CD4-positive, alpha-beta T cell (primary cell): Measurements from ENCODE around the gene TATDN3. TPM values are rescaled to one million over a fixed set of nuclear protein-coding genes. Genes with fewer than 3 reads are reported as not detected.
A peak's percentile ranks its signal among the peaks of the same experiment; 100 is the strongest.

ENCODE experiments used
- ATAC-seq: fragments of 200-7000 bp; cut with Tn5 transposase; one replicate; pipeline ENCODE4 v1.10.0; 2022; ENCODE audit warnings: mild to moderate bottlenecking; ENCODE audit not compliant: poor library complexity
- CTCF ChIA-PET: fragments of 350-600 bp; sonication (Branson Sonifier 250); formaldehyde crosslinking; loops from one replicate; lab custom pipeline; 2021; ENCODE audit warnings: antibody characterized with exemption, inconsistent platforms; lab: Charles Lee
- POLR2A ChIA-PET: fragments of 350-600 bp; sonication (Branson Sonifier 250); formaldehyde crosslinking; loops from one replicate; lab custom pipeline; 2021; ENCODE audit warnings: antibody characterized with exemption, inconsistent platforms; lab: Charles Lee
- DNase-seq, 14 experiments: peaks; one replicate each; pipeline ENCODE4 v3.0.0-alpha.2; 2013 to 2020; ENCODE audit warnings: mixed read lengths in 2 of 14
- H3K27ac ChIP-seq, 2 donors: one replicate each; pipeline versions ENCODE4 v1.5.1 to v1.7.0; 2013; ENCODE audit warnings: low read length in 2 of 2, low read depth in 1 of 2, mild to moderate bottlenecking in 1 of 2
- H3K27me3 ChIP-seq, 2 experiments: 1 replicate in 1 of 2; 2 replicates in 1 of 2; pipeline versions ENCODE4 v1.6.1 to v1.7.0; 2013; ENCODE audit warnings: low read length in 2 of 2, control low read depth in 1 of 2, mild to moderate bottlenecking in 1 of 2, moderate library complexity in 1 of 2; ENCODE audit not compliant: insufficient read depth in 2 of 2, control insufficient read depth in 1 of 2
- H3K36me3 ChIP-seq: one replicate; pipeline ENCODE4 v1.6.1; 2013; ENCODE audit warnings: low read length, control low read depth; ENCODE audit not compliant: insufficient read depth
- H3K4me1 ChIP-seq: one replicate; pipeline ENCODE4 v1.6.1; 2013; ENCODE audit warnings: low read length, control low read depth; ENCODE audit not compliant: insufficient read depth
- H3K4me3 ChIP-seq: one replicate; pipeline ENCODE4 v1.5.1; 2013; ENCODE audit warnings: mild to moderate bottlenecking, low read length, moderate library complexity
- H3K9me3 ChIP-seq, 2 experiments: 1 replicate in 1 of 2; 2 replicates in 1 of 2; pipeline versions ENCODE4 v1.6.1 to v1.7.0; 2013; ENCODE audit warnings: low read length in 2 of 2, mild to moderate bottlenecking in 2 of 2, control low read depth in 1 of 2, moderate library complexity in 1 of 2; ENCODE audit not compliant: control insufficient read depth in 1 of 2, insufficient read depth in 1 of 2
- H3K27ac Mint-ChIP-seq: one replicate; pipeline ENCODE4 v1.8.0; 2020; ENCODE audit warnings: mixed read lengths
- H3K27me3 Mint-ChIP-seq: one replicate; pipeline ENCODE4 v1.8.0; 2021; ENCODE audit warnings: mixed read lengths
- H3K36me3 Mint-ChIP-seq: one replicate; pipeline ENCODE4 v1.8.0; 2021; ENCODE audit warnings: low read depth, mixed read lengths
- H3K4me1 Mint-ChIP-seq: one replicate; pipeline ENCODE4 v1.8.0; 2021; ENCODE audit warnings: low read depth, mixed read lengths
- H3K4me3 Mint-ChIP-seq: one replicate; pipeline ENCODE4 v1.8.0; 2020; ENCODE audit warnings: mild to moderate bottlenecking, mixed read lengths
- H3K9me3 Mint-ChIP-seq: one replicate; pipeline ENCODE4 v1.8.0; 2020; ENCODE audit warnings: mixed read lengths
- CTCF ChIP-seq: fragments of 200-600 bp; IDR thresholded peaks from one replicate; pipeline ENCODE4 v1.8.0; 2022; ENCODE audit warnings: antibody characterized with exemption, mild to moderate bottlenecking
- intact Hi-C, 2 experiments: fragments of 100-400 bp; cut with DNase I in 1 of 2; cut with micrococcal nuclease in 1 of 2; formaldehyde crosslinking; loops; one replicate each; pipeline versions ENCODE4 v1.15.1 to v1.9.0; 2023 to 2025; cut with DNase I, micrococcal nuclease
- total RNA-seq, 174 experiments: library from RNA in 2 of 174; stranded (reverse) in 2 of 174; gene quantifications; one replicate each; pipeline ENCODE4 v1.2.3 and lab custom pipeline; 2021 to 2026

TATDN3 gene
- total RNA-seq, 2 experiments from 2014 or later, result 12.2 to 13.8 TPM

GRCh38 chr1:212805767-212806166 lies 14.1 kb downstream of the TATDN3 start:
- ChIA-PET CTCF (interaction anchor here (0.5 to 1.5 kb wide), 2 partner anchors 141 to 287 kb away, joined by 3 read pairs; no protein-coding TSS in a partner anchor), POLR2A (no interaction called here)
- ATAC-seq, result no peak
- peaks cover 51% of the 10 kb centered on the region for H3K36me3 ChIP-seq
- no peak for DNase-seq
- no peak overlapping the region for H3K27ac ChIP-seq
- H3K27me3 Mint-ChIP-seq, result no peaks in the 10 kb centered on the region
- TF ChIP-seq CTCF, result no peak
- H3K27me3 ChIP-seq, result no peaks in the 10 kb centered on the region
- H3K9me3 ChIP-seq, result no peaks in the 10 kb centered on the region
- no peak overlapping the region for H3K27ac Mint-ChIP-seq
- H3K4me1 ChIP-seq, result no peaks in the 10 kb centered on the region
- intact Hi-C loops, result no loop called here
- no peak overlapping the region for H3K4me3 ChIP-seq
- H3K36me3 Mint-ChIP-seq, result peaks cover 61% of the 10 kb centered on the region
- H3K4me3 Mint-ChIP-seq, result no peak overlapping the region
- no peaks in the 10 kb centered on the region for H3K4me1 Mint-ChIP-seq
- H3K9me3 Mint-ChIP-seq, result no peaks in the 10 kb centered on the region

- DNase-seq (peak in 2 of 14 experiments; percentile 23), ATAC-seq (no peak)
- peaks cover 12% of the 10 kb centered on the region for H3K36me3 ChIP-seq
- no peaks in the 10 kb centered on the region for H3K4me1 ChIP-seq
- peaks cover 9% of the 10 kb centered on the region for H3K36me3 Mint-ChIP-seq
- intact Hi-C loops, result loop anchor here (1.0 to 5.0 kb wide), 2 partner anchors 168 to 181 kb away; no protein-coding TSS in a partner anchor
- no peak overlapping the region for H3K4me3 Mint-ChIP-seq
- no peak overlapping the region for H3K27ac Mint-ChIP-seq
- no peaks in the 10 kb centered on the region for H3K9me3 ChIP-seq
- peak; percentile 25 for TF ChIP-seq CTCF
- H3K27me3 Mint-ChIP-seq, result no peaks in the 10 kb centered on the region
- CTCF ChIA-PET, result interaction anchor here (1.1 to 1.5 kb wide), 2 partner anchors 92 to 180 kb away, joined by 3 to 7 read pairs; no protein-coding TSS in a partner anchor
- H3K9me3 Mint-ChIP-seq, result no peaks in the 10 kb centered on the region
- no peaks in the 10 kb centered on the region for H3K27me3 ChIP-seq
- H3K4me1 Mint-ChIP-seq, result no peaks in the 10 kb centered on the region
- H3K27ac ChIP-seq, result no peak overlapping the region
- POLR2A ChIA-PET, result interaction anchor here (0.9 kb wide), 1 partner anchor 181 kb away, joined by 4 read pairs; no protein-coding TSS in a partner anchor
- H3K4me3 ChIP-seq, result no peak overlapping the region
Observed at GRCh38 chr1:212814537-212815334, 23.0 kb downstream of the TATDN3 start.

GRCh38 chr1:212816567-212817278 lies 25.0 kb downstream of the TATDN3 start:
- peaks cover 9% of the 10 kb centered on the region for H3K36me3 ChIP-seq
- H3K4me1 ChIP-seq, result no peaks in the 10 kb centered on the region
- ATAC-seq, result no peak
- no peak for DNase-seq
- no peaks in the 10 kb centered on the region for H3K4me1 Mint-ChIP-seq
- no peak for TF ChIP-seq CTCF
- intact Hi-C loops, result loop anchor here in 1 of 2 experiments (5.0 kb wide), 1 partner anchor 166 kb away; no protein-coding TSS in a partner anchor
- no peaks in the 10 kb centered on the region for H3K9me3 Mint-ChIP-seq
- ChIA-PET CTCF (no interaction called here), POLR2A (no interaction called here)
- H3K4me3 ChIP-seq, result no peak overlapping the region
- H3K36me3 Mint-ChIP-seq, result peaks cover 6% of the 10 kb centered on the region
- H3K27me3 Mint-ChIP-seq, result no peaks in the 10 kb centered on the region
- H3K4me3 Mint-ChIP-seq, result no peak overlapping the region
- H3K27ac Mint-ChIP-seq, result no peak overlapping the region
- no peaks in the 10 kb centered on the region for H3K27me3 ChIP-seq
- H3K9me3 ChIP-seq, result no peaks in the 10 kb centered on the region
- no peak overlapping the region for H3K27ac ChIP-seq
